Right lobe of liver (tissue), 6 donors: Measurements from ENCODE around the gene CEP112. TPM values are rescaled to one million over a fixed set of nuclear protein-coding genes. Genes with fewer than 3 reads are reported as not detected.

Experiments used
- ATAC-seq, 4 donors: fragments of 200-7000 bp; cut with Tn5 transposase; one replicate each; pipeline ENCODE4 v1.9.1; 2020; ENCODE audit warnings: mild to moderate bottlenecking in 4 of 4, moderate library complexity in 4 of 4
- DNase-seq, 3 donors: peaks; one replicate each; pipeline ENCODE4 v3.0.0-alpha.2; 2020
- H3K27ac ChIP-seq, 3 donors: fragments of 200-600 bp; one replicate each; pipeline ENCODE4 v1.8.0; 2022
- H3K27me3 ChIP-seq, 2 donors: fragments of 200-600 bp; one replicate each; pipeline ENCODE4 v1.8.0; 2022
- H3K36me3 ChIP-seq, 4 donors: fragments of 200-600 bp; sonication (generic) in 1 of 4; one replicate each; pipeline versions ENCODE4 v1.5.1 to v1.8.0; 2017 to 2022; ENCODE audit warnings: control low read depth in 1 of 4
- H3K4me1 ChIP-seq, 4 donors: fragments of 200-600 bp; sonication (generic) in 1 of 4; one replicate each; pipeline versions ENCODE4 v1.5.1 to v1.8.0; 2017 to 2022; ENCODE audit warnings: control low read depth in 1 of 4
- H3K4me3 ChIP-seq, 3 donors: fragments of 200-600 bp; one replicate each; pipeline ENCODE4 v1.8.0; 2022
- H3K9me3 ChIP-seq, 4 donors: fragments of 200-600 bp; sonication (generic) in 1 of 4; one replicate each; pipeline versions ENCODE4 v1.5.1 to v1.8.0; 2017 to 2022; ENCODE audit warnings: control low read depth in 1 of 4
- CTCF ChIP-seq, 4 donors: fragments of 200-600 bp in 3 of 4; fragments of 450-650 bp in 1 of 4; IDR thresholded peaks; one replicate each; pipeline versions ENCODE4 v1.5.1 to v1.8.0; 2016 to 2022; ENCODE audit warnings: antibody characterized with exemption in 4 of 4, mild to moderate bottlenecking in 2 of 4
- POLR2A ChIP-seq: fragments of 450-650 bp; IDR thresholded peaks from one replicate; pipeline ENCODE4 v1.6.1; 2017; ENCODE audit warnings: antibody characterized with exemption, mild to moderate bottlenecking
- WGBS: methylation state at CpG from one replicate; pipeline ENCODE4 v1.1.6; 2018; ENCODE audit warnings: low coverage, low lambda C conversion rate; ENCODE audit not compliant: insufficient coverage; ENCODE audit errors: missing lambda C conversion rate; 5-methylcytosine and 5-hydroxymethylcytosine counted together
- intact Hi-C, 2 donors: fragments of 100-400 bp; cut with DNase I; formaldehyde crosslinking; loops; one replicate each; pipeline versions ENCODE4 v1.11.2 to v1.14.1; 2022
- total RNA-seq, 6 experiments: library from RNA; depleted of rRNA in 2 of 6; stranded (reverse); fragments of >200 nt in 2 of 6; fragmentation: NEBNext Ultra II Directional in 3 of 6; extraction: Animal tissue kit (Norgen Biotek cat#: 25700) in 3 of 6; gene quantifications; one replicate each; pipeline versions ENCODE4 v1.1.0 to v1.2.4, GENCODE V29; 2016 to 2023
- donor health status: DM: no; HTN: yes; CAD: no.
- donor health status: DM: no; HTN: no; CAD: no.
- donor health status: DM: no; HTN: no; CAD: no.
- donor health status: DM: no; HTN: yes; CAD: no.
- donor health status: DM: no; HTN: yes; CAD: no.

The CEP112 gene
- total RNA-seq, 6 experiments from 2014 or later: 2.2 to 4.6 (median 3.9) TPM

DNA sequence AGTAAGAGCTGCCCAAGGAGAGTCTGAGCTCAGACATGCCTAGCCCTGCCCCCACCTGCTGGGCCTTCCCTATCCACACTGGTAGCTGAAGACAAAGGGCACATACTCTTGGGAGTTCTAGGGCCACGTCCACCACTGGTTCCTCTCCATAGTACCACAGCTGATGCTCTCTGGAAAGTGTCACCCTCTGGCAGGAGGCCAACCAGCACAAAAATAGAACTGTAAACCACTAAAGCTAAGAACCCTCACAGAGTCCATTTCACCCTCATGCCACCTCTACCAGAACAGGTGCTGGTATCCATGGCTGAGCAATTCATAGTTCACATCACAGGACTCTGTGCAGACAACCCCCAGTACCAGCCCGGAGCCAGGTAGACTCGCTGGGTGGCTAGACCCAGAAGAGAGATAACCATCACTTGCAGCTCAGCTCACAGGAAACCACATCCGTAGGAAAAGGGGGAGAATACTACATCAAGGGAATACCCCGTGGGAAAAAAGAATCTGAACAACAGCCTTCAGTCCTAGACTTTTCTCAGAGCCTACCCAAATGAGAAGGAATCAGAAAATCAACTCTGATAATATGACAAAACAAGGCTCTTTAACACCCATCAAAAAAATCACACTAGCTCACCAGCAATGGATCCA, 115.3 kb downstream of the CEP112 start:
- intact Hi-C loops: no loop called here
- no peak overlapping the region for H3K4me3 ChIP-seq
- WGBS: 73% methylated on average over 5 of the region's 5 CpGs
- H3K27ac ChIP-seq: no peak overlapping the region
- no peak for TF ChIP-seq CTCF (IDR thresholded peaks at IDR 0.05)
- TF ChIP-seq POLR2A: no peak
- H3K27me3 ChIP-seq: no peaks in the 10 kb centered on the region
- ATAC-seq (no peak), DNase-seq (no peak)
- H3K36me3 ChIP-seq: no peaks in the 10 kb centered on the region
- no peaks in the 10 kb centered on the region for H3K4me1 ChIP-seq
- H3K9me3 ChIP-seq: no peaks in the 10 kb centered on the region

- intact Hi-C loops: no loop called here
- no peaks in the 10 kb centered on the region for H3K27me3 ChIP-seq
- no peaks in the 10 kb centered on the region for H3K4me1 ChIP-seq
- no peak for DNase-seq
- no peak for TF ChIP-seq CTCF (IDR thresholded peaks at IDR 0.05)
- TF ChIP-seq POLR2A: no peak
- no peaks in the 10 kb centered on the region for H3K9me3 ChIP-seq
- no peaks in the 10 kb centered on the region for H3K36me3 ChIP-seq
- no peak overlapping the region for H3K27ac ChIP-seq
- H3K4me3 ChIP-seq: no peak overlapping the region
- no peak for ATAC-seq
These were observed 118.5 kb downstream of the CEP112 start for GRCh38 chr17:66073384-66073783.

DNA sequence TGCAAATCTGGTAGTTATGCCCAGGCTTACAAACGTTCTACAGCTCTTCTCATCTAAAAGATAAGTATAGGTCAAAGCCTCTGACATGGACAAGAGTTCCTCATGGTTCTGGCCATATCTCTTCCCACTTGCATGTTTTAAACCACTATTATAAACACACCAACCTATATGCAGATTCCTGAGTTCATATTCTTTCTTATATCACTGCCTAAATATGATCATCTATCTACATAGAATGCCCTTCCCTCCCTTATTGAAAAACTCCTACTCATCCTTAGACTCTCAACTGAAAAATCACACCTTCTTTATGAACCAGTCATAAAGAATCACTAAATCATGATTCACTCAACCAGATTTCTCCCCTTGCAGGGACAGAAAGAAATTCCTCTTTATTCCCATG, 128.2 kb downstream of the CEP112 start:
- no peak for ATAC-seq

GRCh38 chr17:66056148-66056547, 135.8 kb downstream of the CEP112 start:
- H3K9me3 ChIP-seq: no peaks in the 10 kb centered on the region
- DNase-seq (no peak), ATAC-seq (peak; percentile 45 to 85 (median 68))
- H3K27me3 ChIP-seq: no peaks in the 10 kb centered on the region
- TF ChIP-seq POLR2A (no peak), CTCF (IDR thresholded peaks at IDR 0.05) (no peak)
- H3K36me3 ChIP-seq: no peaks in the 10 kb centered on the region
- no peak overlapping the region for H3K4me3 ChIP-seq
- H3K27ac ChIP-seq: no peak overlapping the region
- H3K4me1 ChIP-seq: peaks cover 0 to 8% (median 0%) of the 10 kb centered on the region in 4 donors
- WGBS: 42% methylated on average over 4 of the region's 4 CpGs
- intact Hi-C loops: no loop called here

More for the DNA sequence above, 128.2 kb downstream of the CEP112 start:
- intact Hi-C loops: no loop called here
- H3K27me3 ChIP-seq: no peaks in the 10 kb centered on the region
- H3K4me1 ChIP-seq: no peaks in the 10 kb centered on the region
- TF ChIP-seq POLR2A (no peak), CTCF (IDR thresholded peaks at IDR 0.05) (no peak)
- no peak overlapping the region for H3K4me3 ChIP-seq
- no peaks in the 10 kb centered on the region for H3K9me3 ChIP-seq
- H3K36me3 ChIP-seq: no peaks in the 10 kb centered on the region
- DNase-seq: no peak
- H3K27ac ChIP-seq: no peak overlapping the region
- 50% methylated on average over 1 of the region's 1 CpG for WGBS

DNA sequence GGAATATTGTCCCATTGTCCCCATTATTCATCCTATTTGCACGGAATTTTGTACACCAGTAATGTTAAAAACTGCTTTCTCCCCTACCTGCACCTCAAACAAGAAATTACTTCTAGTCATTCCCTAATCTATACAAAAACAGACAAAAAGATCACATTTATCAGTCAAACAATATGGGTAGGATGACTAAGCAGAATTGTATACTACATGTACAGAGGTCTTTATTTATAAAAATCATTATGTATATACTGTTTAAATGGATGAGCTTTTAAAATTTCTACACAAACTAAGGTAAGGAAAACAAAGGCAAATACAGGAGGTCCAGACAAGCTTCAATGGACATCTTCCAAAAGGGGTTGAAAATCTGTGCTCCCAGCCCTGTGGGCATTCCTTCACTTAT, 137.7 kb downstream of the CEP112 start:
- intact Hi-C loops: no loop called here
- ATAC-seq (no peak), DNase-seq (no peak)
- 89% methylated on average over 1 of the region's 1 CpG for WGBS
- no peak overlapping the region for H3K4me3 ChIP-seq
- TF ChIP-seq POLR2A (no peak), CTCF (IDR thresholded peaks at IDR 0.05) (no peak)
- H3K9me3 ChIP-seq: no peaks in the 10 kb centered on the region
- no peak overlapping the region for H3K27ac ChIP-seq
- H3K36me3 ChIP-seq: no peaks in the 10 kb centered on the region
- H3K27me3 ChIP-seq: no peaks in the 10 kb centered on the region
- H3K4me1 ChIP-seq: peaks cover 0 to 8% (median 0%) of the 10 kb centered on the region in 4 donors
